ENCODE data around the gene ZYX. TPM values are rescaled to one million over a fixed set of nuclear protein-coding genes. Genes with fewer than 3 reads are reported as not detected.
"Not testable (repeated sequence)": the region's sequence is repeated elsewhere in the genome, so short reads cannot be mapped to it uniquely, and the experiment has no call there.

ZYX gene
- total RNA-seq, 1 donor from 2014 or later: 107 TPM

DNA sequence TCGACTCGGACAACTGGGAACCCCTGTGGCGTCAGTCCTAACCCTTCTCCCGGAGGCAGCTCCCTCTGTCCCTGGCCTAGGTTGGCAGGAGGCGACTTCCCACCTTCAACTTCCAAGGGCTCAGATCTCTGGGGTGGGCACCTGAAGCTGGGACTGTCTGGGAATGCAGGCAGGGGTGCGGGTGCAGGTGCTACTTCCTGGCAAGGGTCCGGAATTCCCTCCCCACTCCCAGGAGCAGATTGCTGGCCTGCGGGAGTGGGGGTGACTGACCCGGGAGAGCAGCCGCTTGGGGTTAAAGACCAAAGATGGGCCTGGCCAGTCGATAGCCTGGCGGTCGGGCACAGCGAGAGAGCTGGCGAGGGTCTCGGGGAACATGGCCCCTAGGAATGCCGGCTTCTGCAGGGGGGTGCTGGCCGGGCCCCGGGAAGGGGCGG, 27.1 kb downstream of the ZYX start:
- Mint-ChIP-seq H3K4me3 (peak overlapping the region; percentile 90), H3K36me3 (no peaks in the 10 kb centered on the region), H3K9me3 (no peaks in the 10 kb centered on the region), H3K27me3 (peaks cover 7% of the 10 kb centered on the region), H3K4me1 (ENCODE audit: unreplicated experiment) (peaks cover 27% of the 10 kb centered on the region), H3K27ac (no peak overlapping the region)
- DNase-seq (ENCODE audit: extremely low spot score, unreplicated experiment): no peak
- TF ChIP-seq, protein P1, sequence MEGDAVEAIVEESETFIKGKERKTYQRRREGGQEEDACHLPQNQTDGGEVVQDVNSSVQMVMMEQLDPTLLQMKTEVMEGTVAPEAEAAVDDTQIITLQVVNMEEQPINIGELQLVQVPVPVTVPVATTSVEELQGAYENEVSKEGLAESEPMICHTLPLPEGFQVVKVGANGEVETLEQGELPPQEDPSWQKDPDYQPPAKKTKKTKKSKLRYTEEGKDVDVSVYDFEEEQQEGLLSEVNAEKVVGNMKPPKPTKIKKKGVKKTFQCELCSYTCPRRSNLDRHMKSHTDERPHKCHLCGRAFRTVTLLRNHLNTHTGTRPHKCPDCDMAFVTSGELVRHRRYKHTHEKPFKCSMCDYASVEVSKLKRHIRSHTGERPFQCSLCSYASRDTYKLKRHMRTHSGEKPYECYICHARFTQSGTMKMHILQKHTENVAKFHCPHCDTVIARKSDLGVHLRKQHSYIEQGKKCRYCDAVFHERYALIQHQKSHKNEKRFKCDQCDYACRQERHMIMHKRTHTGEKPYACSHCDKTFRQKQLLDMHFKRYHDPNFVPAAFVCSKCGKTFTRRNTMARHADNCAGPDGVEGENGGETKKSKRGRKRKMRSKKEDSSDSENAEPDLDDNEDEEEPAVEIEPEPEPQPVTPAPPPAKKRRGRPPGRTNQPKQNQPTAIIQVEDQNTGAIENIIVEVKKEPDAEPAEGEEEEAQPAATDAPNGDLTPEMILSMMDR (conservative IDR thresholded peaks at IDR 0.05): no peak

DNA sequence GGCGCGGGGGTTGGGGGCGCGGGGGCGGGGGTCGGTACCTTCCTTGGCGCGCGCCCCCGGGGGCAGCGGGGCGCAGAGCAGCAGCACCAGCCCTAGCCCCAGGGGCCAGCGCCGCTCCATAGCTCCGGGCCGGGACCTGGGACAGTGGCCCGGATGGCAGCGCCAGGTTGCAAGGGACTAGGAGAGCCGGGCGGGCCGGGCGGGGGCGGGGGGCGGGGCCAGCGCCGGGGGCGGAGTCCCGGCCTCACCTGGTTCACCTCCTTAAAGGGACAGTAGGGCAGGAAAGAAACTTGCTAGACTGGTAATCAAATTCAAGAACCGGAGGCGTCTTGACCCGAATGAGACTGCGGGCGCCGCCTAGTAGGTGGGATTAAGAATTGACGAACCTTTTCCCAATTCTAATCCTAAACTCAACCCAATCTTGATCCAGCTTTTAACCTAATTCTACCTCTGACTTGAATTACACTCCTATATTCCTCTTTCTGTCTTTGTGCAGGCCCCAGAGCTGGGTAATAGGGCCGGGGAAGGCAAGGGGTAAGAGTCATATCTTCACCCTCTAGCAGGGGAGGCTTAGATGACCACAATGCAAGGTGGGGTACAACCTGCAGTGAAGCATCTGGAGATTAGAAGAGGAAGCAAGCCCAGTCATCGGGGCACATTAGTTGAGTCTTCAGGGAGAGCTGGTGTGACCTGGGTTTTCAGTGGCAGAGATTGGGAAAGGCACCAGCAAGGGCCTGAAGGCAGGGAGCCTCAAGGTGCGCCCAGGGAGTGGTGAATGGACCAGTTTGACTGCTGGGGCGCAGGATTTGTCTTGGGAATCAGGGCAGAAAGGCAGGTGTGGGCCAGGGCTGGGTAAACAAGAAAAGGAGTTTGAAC, 27.8 kb downstream of the ZYX start, which contains the start of gene EPHA1:
EPHA1 (minus strand) TSS at position 171 of the 876 bp plus-strand sequence; CDS start at position 120, 51 bp downstream.
- Mint-ChIP-seq H3K9me3 (no peaks in the 10 kb centered on the region), H3K36me3 (no peaks in the 10 kb centered on the region), H3K4me3 (peak within 1 kb of the TSS; percentile 90), H3K27me3 (peaks cover 7% of the 10 kb centered on the region), H3K27ac (peak within 1 kb of the TSS; percentile 73), H3K4me1 (ENCODE audit: unreplicated experiment) (peaks cover 27% of the 10 kb centered on the region)
- no peak for DNase-seq (ENCODE audit: extremely low spot score, unreplicated experiment)
- TF ChIP-seq, protein P1 (conservative IDR thresholded peaks at IDR 0.05): peak; percentile 63

DNA sequence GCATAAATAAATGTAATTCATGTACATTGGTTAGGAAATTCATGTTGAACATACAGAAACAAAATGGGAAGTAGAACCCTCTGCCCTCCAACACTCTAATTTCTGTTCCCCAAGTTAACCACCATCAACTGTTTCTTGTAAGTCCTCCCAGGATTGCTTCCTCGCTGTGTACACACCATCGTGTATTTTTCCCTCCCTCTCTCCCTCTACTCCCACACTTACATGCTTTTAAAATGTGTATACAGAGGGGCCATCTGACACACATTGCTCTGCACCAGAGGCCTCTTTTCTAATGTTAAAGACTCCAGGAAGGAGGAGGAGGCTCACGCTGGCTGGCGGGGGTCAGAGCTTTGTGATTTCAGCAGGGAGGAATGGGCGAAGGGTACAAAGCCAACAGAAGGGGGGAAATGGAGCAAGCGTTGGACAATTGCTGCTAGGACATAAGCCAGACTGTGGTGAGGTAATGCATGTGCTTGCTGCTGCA, 29.4 kb downstream of the ZYX start:
- Mint-ChIP-seq H3K4me1 (ENCODE audit: unreplicated experiment) (peaks cover 30% of the 10 kb centered on the region), H3K9me3 (no peaks in the 10 kb centered on the region), H3K27ac (no peak overlapping the region), H3K4me3 (peak overlapping the region; percentile 62), H3K27me3 (peaks cover 7% of the 10 kb centered on the region), H3K36me3 (no peaks in the 10 kb centered on the region)
- DNase-seq (ENCODE audit: extremely low spot score, unreplicated experiment): no peak
- TF ChIP-seq, protein P1 (conservative IDR thresholded peaks at IDR 0.05): no peak

DNA sequence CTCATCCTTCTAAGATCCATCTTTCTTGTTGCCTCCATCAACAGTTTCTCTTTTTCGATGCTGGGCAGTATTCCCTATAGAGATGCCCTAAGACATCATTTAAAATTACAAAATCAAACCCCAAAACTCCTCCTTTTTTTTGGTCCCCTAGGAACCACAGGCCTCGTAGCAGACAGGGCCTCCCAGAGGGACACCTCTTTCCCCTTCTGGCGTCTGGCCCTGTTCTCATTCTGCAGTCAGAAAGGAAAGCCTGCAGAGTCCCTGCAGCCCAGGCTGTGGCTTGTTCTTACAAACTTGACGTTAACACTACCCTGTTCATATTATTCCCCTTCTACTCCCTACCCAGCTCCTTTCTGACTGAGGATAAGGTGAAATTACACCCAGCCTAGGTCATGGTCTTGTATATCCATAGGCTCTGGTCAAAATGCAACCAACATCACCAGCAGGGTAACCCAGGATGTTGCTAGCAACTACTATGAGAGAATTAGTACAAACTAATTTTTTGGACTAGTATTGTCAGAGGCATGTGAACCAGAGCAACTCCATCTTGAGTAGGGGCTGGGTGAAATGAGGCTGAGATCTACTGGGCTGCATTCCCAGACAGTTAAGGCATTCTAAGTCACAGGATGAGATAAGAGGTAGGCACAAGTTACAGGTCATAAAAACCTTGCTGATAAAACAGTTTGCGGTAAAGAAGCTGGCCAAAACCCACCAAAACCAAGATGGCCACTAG, 31.0 kb downstream of the ZYX start:
- no peaks in the 10 kb centered on the region for H3K9me3 Mint-ChIP-seq
- no peak for DNase-seq (ENCODE audit: extremely low spot score, unreplicated experiment)
- TF ChIP-seq, protein P1 (conservative IDR thresholded peaks at IDR 0.05): no peak
- H3K36me3 Mint-ChIP-seq: no peaks in the 10 kb centered on the region
- H3K27me3 Mint-ChIP-seq: peaks cover 7% of the 10 kb centered on the region
- H3K4me1 Mint-ChIP-seq (ENCODE audit: unreplicated experiment): peaks cover 34% of the 10 kb centered on the region
- no peak overlapping the region for H3K4me3 Mint-ChIP-seq
- H3K27ac Mint-ChIP-seq: no peak overlapping the region

DNA sequence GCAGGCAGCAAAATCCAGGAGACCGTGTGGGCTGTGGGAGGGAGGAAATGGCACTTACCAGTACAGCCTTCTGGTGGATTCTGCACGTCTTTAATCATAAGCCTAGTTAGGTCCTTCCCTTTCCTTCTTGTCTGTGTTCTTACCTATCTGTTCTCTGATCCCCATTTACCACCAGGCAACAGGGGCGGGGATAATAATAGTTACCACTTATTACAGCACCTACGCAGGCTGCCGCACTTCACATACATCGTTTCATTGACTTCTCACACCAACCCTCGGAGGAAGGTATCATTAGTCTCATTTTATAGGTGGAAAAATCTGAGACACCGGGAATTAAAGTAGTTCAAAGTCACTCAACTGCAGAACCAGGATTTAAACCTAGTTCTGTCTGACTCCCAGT, 32.0 kb downstream of the ZYX start:
- DNase-seq (ENCODE audit: extremely low spot score, unreplicated experiment): no peak
- peaks cover 4% of the 10 kb centered on the region for H3K27me3 Mint-ChIP-seq
- TF ChIP-seq, protein P1 (conservative IDR thresholded peaks at IDR 0.05): no peak
- no peak overlapping the region for H3K27ac Mint-ChIP-seq
- peaks cover 26% of the 10 kb centered on the region for H3K4me1 Mint-ChIP-seq (ENCODE audit: unreplicated experiment)
- H3K4me3 Mint-ChIP-seq: no peak overlapping the region
- no peaks in the 10 kb centered on the region for H3K9me3 Mint-ChIP-seq
- H3K36me3 Mint-ChIP-seq: no peaks in the 10 kb centered on the region

DNA sequence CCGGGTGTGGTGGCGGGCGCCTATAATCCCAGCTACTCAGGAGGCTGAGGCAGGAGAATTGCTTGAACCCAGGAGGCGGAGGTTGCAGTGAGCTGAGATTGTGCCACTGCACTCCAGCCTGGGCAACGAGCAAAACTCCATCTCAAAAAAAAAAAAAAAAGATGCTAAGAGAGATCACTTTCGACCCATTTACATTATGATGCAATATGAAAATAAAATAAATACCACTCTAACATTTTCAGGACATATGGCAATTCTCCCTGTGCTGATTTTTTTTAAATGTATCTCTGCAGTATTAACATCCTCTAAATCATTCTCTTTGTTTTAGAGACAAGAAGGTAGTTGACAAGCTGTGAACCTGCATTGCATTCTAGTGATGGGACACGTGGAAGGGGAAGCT, 34.1 kb downstream of the ZYX start:
- H3K27me3 Mint-ChIP-seq, H3K27ac Mint-ChIP-seq: not testable (repeated sequence)

More for the DNA sequence above, 34.1 kb downstream of the ZYX start:
- H3K4me1 Mint-ChIP-seq (ENCODE audit: unreplicated experiment): peaks cover 15% of the 10 kb centered on the region
- H3K36me3 Mint-ChIP-seq; H3K4me3 Mint-ChIP-seq; H3K9me3 Mint-ChIP-seq; DNase-seq (ENCODE audit: extremely low spot score, unreplicated experiment): not testable (repeated sequence)
